NOMO-1 treated with DMSO at 0.1 percent for 48 hours (cell line): Measurements from ENCODE around the gene QKI.

ENCODE experiments used
- DNase-seq: peaks from one replicate; lab custom pipeline; 2025; ENCODE audit not compliant: unreplicated experiment; lab: John Stamatoyannopoulos, UW

Gene QKI

GRCh38 chr6:163605385-163606097, 191.0 kb downstream of the QKI start:
- DNase-seq: no peak

- no peak for DNase-seq
Observed at GRCh38 chr6:163607792-163608191, 193.3 kb downstream of the QKI start.

- DNase-seq: no peak
Observed at GRCh38 chr6:163608204-163608644, 193.7 kb downstream of the QKI start.

- DNase-seq: no peak
Observed at GRCh38 chr6:163612200-163612599, 197.7 kb downstream of the QKI start.

GRCh38 chr6:163613025-163613424, 198.5 kb downstream of the QKI start:
- DNase-seq: no peak

GRCh38 chr6:163613668-163614067, 199.2 kb downstream of the QKI start:
- DNase-seq: no peak

- DNase-seq: no peak
Observed at GRCh38 chr6:163616452-163616851, 201.9 kb downstream of the QKI start.

- DNase-seq: no peak
Observed at GRCh38 chr6:163617549-163617948, 203.0 kb downstream of the QKI start.

GRCh38 chr6:163620101-163620500, 205.6 kb downstream of the QKI start:
- DNase-seq: no peak

- no peak for DNase-seq
Observed at GRCh38 chr6:163620670-163621330, 206.3 kb downstream of the QKI start.

- no peak for DNase-seq
Observed at GRCh38 chr6:163625265-163625664, 210.7 kb downstream of the QKI start.

- no peak for DNase-seq
Observed at GRCh38 chr6:163626073-163626867, 211.8 kb downstream of the QKI start.

- no peak for DNase-seq
Observed at GRCh38 chr6:163627274-163628062, 212.9 kb downstream of the QKI start.
